Caco-2 (cell line): ENCODE results near the gene TRAPPC2L. TPM values are rescaled to one million over a fixed set of nuclear protein-coding genes. Genes with fewer than 3 reads are reported as not detected.

ENCODE experiments used
- BruUV-seq: library from RNA; stranded (reverse); fragments of 400-500 nt; replicated peaks from 2 replicates; lab custom pipeline; 2021; lab: Mats Ljungman, UMichigan
- CTCF ChIA-PET: fragments of 300-600 bp; sonication (Branson Sonifier 250); formaldehyde crosslinking; loops from one replicate; lab custom pipeline; 2022; ENCODE audit warnings: antibody characterized with exemption; lab: Charles Lee
- POLR2A ChIA-PET: fragments of 300-600 bp; sonication (Branson Sonifier 250); formaldehyde crosslinking; loops from one replicate; lab custom pipeline; 2022; ENCODE audit warnings: antibody characterized with exemption; lab: Charles Lee
- DNase-seq, 2 experiments: peaks; one replicate each; pipeline versions ENCODE4 v3.0.0 to v3.0.0-alpha.2; 2020 to 2022
- H3K27me3 ChIP-seq: replicated peaks from 2 replicates; pipeline ENCODE4 v1.6.0; 2011; ENCODE audit warnings: low read length; ENCODE audit not compliant: control insufficient read depth, insufficient read depth
- H3K36me3 ChIP-seq: 2 replicates; pipeline ENCODE4 v1.5.1; 2011; ENCODE audit warnings: low read length; ENCODE audit not compliant: control insufficient read depth, insufficient read depth
- H3K4me1 ChIP-seq: fragments of 250-450 bp; sonication (Bioruptor Pico); 2 replicates; pipeline ENCODE4 v1.5.1; 2020; ENCODE audit warnings: mild to moderate bottlenecking
- H3K4me3 ChIP-seq: 2 replicates; pipeline ENCODE4 v1.5.1; 2011; ENCODE audit warnings: low read depth, mild to moderate bottlenecking, control low read depth, low read length
- H3K9me3 ChIP-seq: fragments of 250-450 bp; sonication (Bioruptor Pico); 2 replicates; pipeline ENCODE4 v1.5.1; 2020; ENCODE audit warnings: mild to moderate bottlenecking, moderate library complexity
- H3K27ac Mint-ChIP-seq: one replicate; pipeline ENCODE4 v1.8.0; 2022; ENCODE audit warnings: mixed read lengths; ENCODE audit not compliant: unreplicated experiment
- H3K27me3 Mint-ChIP-seq: one replicate; pipeline ENCODE4 v1.8.0; 2022; ENCODE audit warnings: mixed read lengths; ENCODE audit not compliant: insufficient read depth, unreplicated experiment
- H3K36me3 Mint-ChIP-seq: one replicate; pipeline ENCODE4 v1.8.0; 2022; ENCODE audit warnings: mild to moderate bottlenecking, mixed read lengths; ENCODE audit not compliant: insufficient read depth, unreplicated experiment
- H3K4me1 Mint-ChIP-seq: one replicate; pipeline ENCODE4 v1.8.0; 2022; ENCODE audit warnings: low read depth, mixed read lengths; ENCODE audit not compliant: unreplicated experiment
- H3K4me3 Mint-ChIP-seq: one replicate; pipeline ENCODE4 v1.8.0; 2022; ENCODE audit warnings: mild to moderate bottlenecking, moderate library complexity, mixed read lengths; ENCODE audit not compliant: unreplicated experiment
- H3K9me3 Mint-ChIP-seq: one replicate; pipeline ENCODE4 v1.8.0; 2022; ENCODE audit warnings: mixed read lengths; ENCODE audit not compliant: unreplicated experiment
- CTCF ChIP-seq, 2 experiments: fragments of 200-600 bp in 1 of 2; IDR thresholded peaks; 1 replicate in 1 of 2; 2 replicates in 1 of 2; pipeline versions ENCODE4 v1.5.1 to v1.8.0; 2011 to 2022; ENCODE audit warnings: antibody characterized with exemption in 1 of 2, control low read depth in 1 of 2, inconsistent platforms in 1 of 2, low read depth in 1 of 2, low read length in 1 of 2, mild to moderate bottlenecking in 1 of 2, moderate library complexity in 1 of 2; ENCODE audit not compliant: insufficient read depth in 1 of 2, severe bottlenecking in 1 of 2, unreplicated experiment in 1 of 2
- intact Hi-C: fragments of 100-400 bp; cut with micrococcal nuclease; formaldehyde crosslinking; loops from one replicate; pipeline ENCODE4 v1.10.0; 2022; ENCODE audit not compliant: unreplicated experiment
- total RNA-seq: library from RNA; stranded (reverse); gene quantifications from 2 replicates; pipeline ENCODE4 v1.2.3, GENCODE V29; 2022

The TRAPPC2L gene
- total RNA-seq, 1 experiment from 2014 or later = 179 TPM

GRCh38 chr16:88904676-88905365 lies 47.9 kb downstream of the TRAPPC2L start:
- Mint-ChIP-seq H3K4me3 (no peak overlapping the region), H3K27ac (no peak overlapping the region), H3K9me3 (no peaks in the 10 kb centered on the region), H3K36me3 (no peaks in the 10 kb centered on the region), H3K27me3 (no peaks in the 10 kb centered on the region), H3K4me1 (no peaks in the 10 kb centered on the region)
- POLR2A ChIA-PET = no interaction called here
- Histone ChIP-seq H3K36me3 (no peaks in the 10 kb centered on the region), H3K4me1 (no peaks in the 10 kb centered on the region), H3K27me3 (no peaks in the 10 kb centered on the region), H3K9me3 (no peaks in the 10 kb centered on the region), H3K4me3 (no peak overlapping the region)
- no TSS peak for BruUV-seq
- intact Hi-C loops = no loop called here
- no peak for DNase-seq
- CTCF ChIA-PET = no interaction called here
- no peak for TF ChIP-seq CTCF (IDR thresholded peaks at IDR 0.05; ENCODE audit: insufficient read depth in 1 of 2, low read depth in 1 of 2, low read length in 1 of 2, severe bottlenecking in 1 of 2, unreplicated experiment in 1 of 2)

- H3K4me3 ChIP-seq = no peak overlapping the region
- ChIA-PET CTCF (interaction anchor here (0.7 kb wide), 1 partner anchor 94 kb away, joined by 5 read pairs; the partner anchor contains the start of gene APRT), POLR2A (no interaction called here)
- intact Hi-C loops = no loop called here
- Mint-ChIP-seq H3K4me1 (no peaks in the 10 kb centered on the region), H3K36me3 (peaks cover 6% of the 10 kb centered on the region), H3K9me3 (no peaks in the 10 kb centered on the region), H3K27me3 (no peaks in the 10 kb centered on the region), H3K27ac (no peak overlapping the region), H3K4me3 (no peak overlapping the region)
- H3K27me3 ChIP-seq = no peaks in the 10 kb centered on the region
- no peaks in the 10 kb centered on the region for H3K36me3 ChIP-seq
- no peaks in the 10 kb centered on the region for H3K4me1 ChIP-seq
- peak in 1 of 2 experiments; percentile 49 for DNase-seq
- no peaks in the 10 kb centered on the region for H3K9me3 ChIP-seq
- no peak for TF ChIP-seq CTCF (IDR thresholded peaks at IDR 0.05; ENCODE audit: insufficient read depth in 1 of 2, low read depth in 1 of 2, low read length in 1 of 2, severe bottlenecking in 1 of 2, unreplicated experiment in 1 of 2)
- BruUV-seq = no TSS peak
Measured at GRCh38 chr16:88905563-88905962, 48.6 kb downstream of the TRAPPC2L start.

GRCh38 chr16:88906020-88906419 lies 49.1 kb downstream of the TRAPPC2L start:
- H3K4me1 Mint-ChIP-seq = no peaks in the 10 kb centered on the region
- H3K36me3 ChIP-seq = no peaks in the 10 kb centered on the region
- no peak overlapping the region for H3K4me3 ChIP-seq
- intact Hi-C loops = no loop called here
- H3K9me3 Mint-ChIP-seq = no peaks in the 10 kb centered on the region
- H3K4me1 ChIP-seq = no peaks in the 10 kb centered on the region
- ChIA-PET POLR2A (no interaction called here), CTCF (interaction anchor here (0.7 kb wide), 1 partner anchor 95 kb away, joined by 5 read pairs; the partner anchor contains the start of gene APRT)
- no peak overlapping the region for H3K4me3 Mint-ChIP-seq
- no peaks in the 10 kb centered on the region for H3K9me3 ChIP-seq
- H3K27me3 Mint-ChIP-seq = no peaks in the 10 kb centered on the region
- BruUV-seq = no TSS peak
- no peak overlapping the region for H3K27ac Mint-ChIP-seq
- DNase-seq = no peak
- H3K36me3 Mint-ChIP-seq = peaks cover 6% of the 10 kb centered on the region
- TF ChIP-seq CTCF (IDR thresholded peaks at IDR 0.05; ENCODE audit: insufficient read depth in 1 of 2, low read depth in 1 of 2, low read length in 1 of 2, severe bottlenecking in 1 of 2, unreplicated experiment in 1 of 2) = no peak
- no peaks in the 10 kb centered on the region for H3K27me3 ChIP-seq
